HepG2 (cell line): Measurements from ENCODE around the gene POLE3. TPM values are rescaled to one million over a fixed set of nuclear protein-coding genes. Genes with fewer than 3 reads are reported as not detected.

ENCODE experiments used
- AGO2 ChIP-seq: fragments of 200-400 bp; formaldehyde crosslinking; optimal IDR thresholded peaks from 2 replicates; pipeline ENCODE3; 2017; ENCODE audit warnings: mild to moderate bottlenecking, low read depth, low read length, moderate library complexity
- ESRRA ChIP-seq: sonication (generic); formaldehyde crosslinking; IDR thresholded peaks from 2 replicates; pipeline ENCODE4 v1.5.1; 2020; ENCODE audit warnings: mild to moderate bottlenecking, low read depth, missing genetic modification reagents
- KLF12 ChIP-seq: sonication (generic); formaldehyde crosslinking; IDR thresholded peaks from 2 replicates; pipeline ENCODE4 v1.4.0; 2020; ENCODE audit warnings: missing genetic modification reagents, borderline replicate concordance
- MAFG ChIP-seq: sonication (generic); formaldehyde crosslinking; IDR thresholded peaks from 2 replicates; pipeline ENCODE4 v1.5.1; 2020; ENCODE audit warnings: mild to moderate bottlenecking, missing genetic modification reagents
- MEIS1 ChIP-seq: sonication (generic); formaldehyde crosslinking; IDR thresholded peaks from 2 replicates; pipeline ENCODE4 v1.9.0; 2021; ENCODE audit warnings: mild to moderate bottlenecking, missing genetic modification reagents, moderate library complexity, borderline replicate concordance
- MTF1 ChIP-seq: sonication (generic); formaldehyde crosslinking; IDR thresholded peaks from 2 replicates; pipeline ENCODE4 v1.5.0; 2020; ENCODE audit warnings: missing genetic modification reagents
- PAWR ChIP-seq: sonication (generic); formaldehyde crosslinking; IDR thresholded peaks from 2 replicates; pipeline ENCODE4 v1.4.0; 2020; ENCODE audit warnings: missing genetic modification reagents, mild to moderate bottlenecking, borderline replicate concordance
- PHF21A ChIP-seq: sonication (generic); formaldehyde crosslinking; IDR thresholded peaks from 2 replicates; pipeline ENCODE4 v1.5.0; 2020; ENCODE audit warnings: mild to moderate bottlenecking, missing genetic modification reagents
- SIN3B ChIP-seq: fragments of 150-350 bp; IDR thresholded peaks from 2 replicates; pipeline ENCODE4 v1.6.1; 2014; ENCODE audit warnings: low read length
- SIX1 ChIP-seq: sonication (generic); formaldehyde crosslinking; IDR thresholded peaks from 2 replicates; pipeline ENCODE4 v1.4.0; 2020; ENCODE audit warnings: missing genetic modification reagents, borderline replicate concordance
- SNAPC2 ChIP-seq: sonication (generic); formaldehyde crosslinking; IDR thresholded peaks from 2 replicates; pipeline ENCODE4 v1.8.1; 2022; ENCODE audit warnings: mild to moderate bottlenecking, missing genetic modification reagents
- STAG1 ChIP-seq: sonication (generic); formaldehyde crosslinking; IDR thresholded peaks from 2 replicates; pipeline ENCODE4 v1.4.0; 2020; ENCODE audit warnings: missing genetic modification reagents
- THYN1 ChIP-seq: sonication (generic); formaldehyde crosslinking; IDR thresholded peaks from 2 replicates; pipeline ENCODE4 v1.8.1; 2023; ENCODE audit warnings: low read depth, mild to moderate bottlenecking, moderate library complexity, missing genetic modification reagents, borderline replicate concordance
- ZFP62 ChIP-seq: sonication (generic); formaldehyde crosslinking; IDR thresholded peaks from 2 replicates; pipeline ENCODE4 v1.4.0; 2020; ENCODE audit warnings: missing genetic modification reagents
- ZMYM2 ChIP-seq: sonication (generic); formaldehyde crosslinking; IDR thresholded peaks from 2 replicates; pipeline ENCODE4 v1.8.0; 2022; ENCODE audit warnings: mild to moderate bottlenecking, missing genetic modification reagents
- ZNF12 ChIP-seq: sonication (generic); formaldehyde crosslinking; IDR thresholded peaks from 2 replicates; pipeline ENCODE4 v1.5.0; 2020; ENCODE audit warnings: missing genetic modification reagents
- ZNF331 ChIP-seq: sonication (generic); formaldehyde crosslinking; IDR thresholded peaks from 2 replicates; pipeline ENCODE4 v1.4.0; 2020; ENCODE audit warnings: missing genetic modification reagents
- ZNF569 ChIP-seq: sonication (generic); formaldehyde crosslinking; IDR thresholded peaks from 2 replicates; pipeline ENCODE4 v1.5.0; 2020; ENCODE audit warnings: mild to moderate bottlenecking, missing genetic modification reagents, moderate library complexity, borderline replicate concordance
- ZNF572 ChIP-seq: sonication (generic); formaldehyde crosslinking; IDR thresholded peaks from 2 replicates; pipeline ENCODE4 v1.5.1; 2020; ENCODE audit warnings: mild to moderate bottlenecking, missing genetic modification reagents
- ZNF788 ChIP-seq: sonication (generic); formaldehyde crosslinking; IDR thresholded peaks from 2 replicates; pipeline ENCODE4 v1.5.0; 2020; ENCODE audit warnings: mild to moderate bottlenecking, missing genetic modification reagents, borderline replicate concordance
- polyA plus RNA-seq, 8 experiments: library from polyadenylated mRNA; depleted of rRNA in 3 of 8; stranded (reverse) in 7 of 8; unstranded in 1 of 8; fragments of >200 nt; fragmentation: Illumina TruSeq in 4 of 8; extraction: Trizol in 4 of 8; gene quantifications; 2 replicates each; pipeline versions ENCODE4 v1.2.1 to v1.2.3, GENCODE V29; 2011 to 2016; ENCODE audit warnings: low read depth in 4 of 8, missing spikeins in 1 of 8, mixed read lengths in 1 of 8; ENCODE audit not compliant: insufficient read depth in 1 of 8
- total RNA-seq, 5 experiments: library from RNA; depleted of rRNA; stranded (reverse); fragments of >200 nt; fragmentation: Illumina TruSeq; extraction: Trizol; gene quantifications; 2 replicates each; pipeline ENCODE4 v1.2.3, GENCODE V29; 2016; ENCODE audit warnings: low read depth in 1 of 5
- TF ChIP-seq, protein P1 (sequence below): sonication (generic); formaldehyde crosslinking; IDR thresholded peaks from 2 replicates; pipeline ENCODE4 v1.8.0; 2022; ENCODE audit warnings: missing genetic modification reagents, mild to moderate bottlenecking, moderate library complexity, borderline replicate concordance
- TF ChIP-seq, protein P2 (sequence below): sonication (generic); formaldehyde crosslinking; IDR thresholded peaks from 2 replicates; pipeline ENCODE4 v1.8.0; 2022; ENCODE audit warnings: missing genetic modification reagents, mild to moderate bottlenecking, borderline replicate concordance
- TF ChIP-seq, protein P3 (sequence below): sonication (generic); formaldehyde crosslinking; IDR thresholded peaks from 2 replicates; pipeline ENCODE4 v1.5.1; 2020; ENCODE audit warnings: mild to moderate bottlenecking, missing genetic modification reagents, moderate library complexity

Gene POLE3
- total and polyA plus RNA-seq, 2 of the 13 experiments (the other 11 are each of a cell fraction or from before 2014, with no cell fraction given): 36.0 to 77.2 TPM

DNA sequence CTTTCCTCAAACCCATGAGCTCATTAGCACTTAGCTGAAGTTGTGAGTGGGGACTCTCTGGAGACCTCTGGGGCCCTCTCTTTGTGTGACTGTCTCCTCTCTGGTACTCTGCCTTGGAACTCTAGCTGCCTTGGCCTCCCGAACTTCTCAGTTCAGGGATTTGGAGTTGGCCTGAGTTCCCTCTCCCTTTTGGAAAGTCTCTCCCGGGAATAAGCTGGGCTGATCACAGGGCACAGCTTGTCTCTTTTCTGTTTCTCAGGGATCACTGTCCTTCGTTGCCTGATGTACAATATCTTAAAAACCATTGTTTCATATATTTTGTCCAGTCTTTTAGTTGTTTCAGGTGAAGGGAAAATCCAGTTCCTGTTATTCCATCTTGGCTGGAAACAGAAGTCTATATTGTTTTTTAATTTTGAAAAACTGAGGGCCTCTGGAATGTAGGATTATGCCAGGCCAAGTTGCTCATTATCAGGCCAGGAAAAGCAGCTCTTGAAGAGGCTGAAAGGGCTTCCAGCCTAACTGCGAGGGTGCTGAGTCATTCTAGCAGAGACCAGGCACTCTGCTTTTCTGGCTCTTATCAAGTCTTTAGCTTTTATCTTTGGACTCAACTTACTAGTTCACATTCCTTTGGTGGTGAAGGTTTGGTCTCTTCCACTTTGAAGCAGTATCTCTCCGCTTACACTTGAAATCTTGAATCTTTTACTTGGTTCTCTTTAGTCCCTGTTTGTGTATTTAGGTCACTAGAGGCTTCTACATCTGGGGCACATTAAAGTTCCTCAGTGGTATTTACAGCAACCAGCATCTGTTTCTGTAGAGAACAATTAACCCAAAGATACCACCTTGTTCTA is 44.7 kb upstream of the POLE3 start (continued):
- TF ChIP-seq, protein P1, sequence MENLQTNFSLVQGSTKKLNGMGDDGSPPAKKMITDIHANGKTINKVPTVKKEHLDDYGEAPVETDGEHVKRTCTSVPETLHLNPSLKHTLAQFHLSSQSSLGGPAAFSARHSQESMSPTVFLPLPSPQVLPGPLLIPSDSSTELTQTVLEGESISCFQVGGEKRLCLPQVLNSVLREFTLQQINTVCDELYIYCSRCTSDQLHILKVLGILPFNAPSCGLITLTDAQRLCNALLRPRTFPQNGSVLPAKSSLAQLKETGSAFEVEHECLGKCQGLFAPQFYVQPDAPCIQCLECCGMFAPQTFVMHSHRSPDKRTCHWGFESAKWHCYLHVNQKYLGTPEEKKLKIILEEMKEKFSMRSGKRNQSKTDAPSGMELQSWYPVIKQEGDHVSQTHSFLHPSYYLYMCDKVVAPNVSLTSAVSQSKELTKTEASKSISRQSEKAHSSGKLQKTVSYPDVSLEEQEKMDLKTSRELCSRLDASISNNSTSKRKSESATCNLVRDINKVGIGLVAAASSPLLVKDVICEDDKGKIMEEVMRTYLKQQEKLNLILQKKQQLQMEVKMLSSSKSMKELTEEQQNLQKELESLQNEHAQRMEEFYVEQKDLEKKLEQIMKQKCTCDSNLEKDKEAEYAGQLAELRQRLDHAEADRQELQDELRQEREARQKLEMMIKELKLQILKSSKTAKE (CRISPR knock-in tag): no peak
- TF ChIP-seq ZNF569 (CRISPR knock-in tag) (no peak), MAFG (CRISPR knock-in tag) (peak; percentile 73), ZFP62 (no peak), SIN3B (no peak), ZNF572 (no peak), PHF21A (CRISPR knock-in tag) (0 out of 2 replicates have a peak, but pooled peaks have one; percentile 27), SIX1 (0 out of 2 replicates have a peak, but pooled peaks have one; percentile 16), THYN1 (CRISPR knock-in tag) (no peak), ZMYM2 (CRISPR knock-in tag) (no peak), SNAPC2 (CRISPR knock-in tag) (no peak), ESRRA (CRISPR knock-in tag) (no peak), AGO2 (no peak), MEIS1 (CRISPR knock-in tag) (no peak), ZNF788 (no peak), ZNF12 (CRISPR knock-in tag) (no peak), STAG1 (CRISPR knock-in tag) (peak; percentile 2; the same call in 1 of the 2 replicates), KLF12 (CRISPR knock-in tag) (no peak), PAWR (CRISPR knock-in tag) (no peak), MTF1 (CRISPR knock-in tag) (no peak), ZNF331 (peak; percentile 52; the same call in 1 of the 2 replicates)
- TF ChIP-seq, protein P2, sequence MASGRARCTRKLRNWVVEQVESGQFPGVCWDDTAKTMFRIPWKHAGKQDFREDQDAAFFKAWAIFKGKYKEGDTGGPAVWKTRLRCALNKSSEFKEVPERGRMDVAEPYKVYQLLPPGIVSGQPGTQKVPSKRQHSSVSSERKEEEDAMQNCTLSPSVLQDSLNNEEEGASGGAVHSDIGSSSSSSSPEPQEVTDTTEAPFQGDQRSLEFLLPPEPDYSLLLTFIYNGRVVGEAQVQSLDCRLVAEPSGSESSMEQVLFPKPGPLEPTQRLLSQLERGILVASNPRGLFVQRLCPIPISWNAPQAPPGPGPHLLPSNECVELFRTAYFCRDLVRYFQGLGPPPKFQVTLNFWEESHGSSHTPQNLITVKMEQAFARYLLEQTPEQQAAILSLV: no peak
- TF ChIP-seq, protein P3, sequence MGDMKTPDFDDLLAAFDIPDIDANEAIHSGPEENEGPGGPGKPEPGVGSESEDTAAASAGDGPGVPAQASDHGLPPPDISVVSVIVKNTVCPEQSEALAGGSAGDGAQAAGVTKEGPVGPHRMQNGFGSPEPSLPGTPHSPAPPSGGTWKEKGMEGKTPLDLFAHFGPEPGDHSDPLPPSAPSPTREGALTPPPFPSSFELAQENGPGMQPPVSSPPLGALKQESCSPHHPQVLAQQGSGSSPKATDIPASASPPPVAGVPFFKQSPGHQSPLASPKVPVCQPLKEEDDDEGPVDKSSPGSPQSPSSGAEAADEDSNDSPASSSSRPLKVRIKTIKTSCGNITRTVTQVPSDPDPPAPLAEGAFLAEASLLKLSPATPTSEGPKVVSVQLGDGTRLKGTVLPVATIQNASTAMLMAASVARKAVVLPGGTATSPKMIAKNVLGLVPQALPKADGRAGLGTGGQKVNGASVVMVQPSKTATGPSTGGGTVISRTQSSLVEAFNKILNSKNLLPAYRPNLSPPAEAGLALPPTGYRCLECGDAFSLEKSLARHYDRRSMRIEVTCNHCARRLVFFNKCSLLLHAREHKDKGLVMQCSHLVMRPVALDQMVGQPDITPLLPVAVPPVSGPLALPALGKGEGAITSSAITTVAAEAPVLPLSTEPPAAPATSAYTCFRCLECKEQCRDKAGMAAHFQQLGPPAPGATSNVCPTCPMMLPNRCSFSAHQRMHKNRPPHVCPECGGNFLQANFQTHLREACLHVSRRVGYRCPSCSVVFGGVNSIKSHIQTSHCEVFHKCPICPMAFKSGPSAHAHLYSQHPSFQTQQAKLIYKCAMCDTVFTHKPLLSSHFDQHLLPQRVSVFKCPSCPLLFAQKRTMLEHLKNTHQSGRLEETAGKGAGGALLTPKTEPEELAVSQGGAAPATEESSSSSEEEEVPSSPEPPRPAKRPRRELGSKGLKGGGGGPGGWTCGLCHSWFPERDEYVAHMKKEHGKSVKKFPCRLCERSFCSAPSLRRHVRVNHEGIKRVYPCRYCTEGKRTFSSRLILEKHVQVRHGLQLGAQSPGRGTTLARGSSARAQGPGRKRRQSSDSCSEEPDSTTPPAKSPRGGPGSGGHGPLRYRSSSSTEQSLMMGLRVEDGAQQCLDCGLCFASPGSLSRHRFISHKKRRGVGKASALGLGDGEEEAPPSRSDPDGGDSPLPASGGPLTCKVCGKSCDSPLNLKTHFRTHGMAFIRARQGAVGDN (CRISPR knock-in tag): no peak
